Ovary (tissue), 3 donors: ENCODE measurements around the gene DCAF10.

Experiments
- POLR2A ChIP-seq: fragments of 450-650 bp; IDR thresholded peaks from one replicate; pipeline ENCODE4 v1.6.1; 2017; ENCODE audit warnings: antibody characterized with exemption, mild to moderate bottlenecking, moderate library complexity
- TF ChIP-seq, protein P1 (sequence below), 3 donors: fragments of 450-650 bp in 2 of 3; fragments of 200-600 bp in 1 of 3; IDR thresholded peaks; one replicate each; pipeline versions ENCODE4 v1.5.1 to v1.8.0; 2016 to 2022; ENCODE audit warnings: antibody characterized with exemption in 3 of 3, mild to moderate bottlenecking in 1 of 3
- donor health status: DM: no; HTN: no; CAD: no.

DNA sequence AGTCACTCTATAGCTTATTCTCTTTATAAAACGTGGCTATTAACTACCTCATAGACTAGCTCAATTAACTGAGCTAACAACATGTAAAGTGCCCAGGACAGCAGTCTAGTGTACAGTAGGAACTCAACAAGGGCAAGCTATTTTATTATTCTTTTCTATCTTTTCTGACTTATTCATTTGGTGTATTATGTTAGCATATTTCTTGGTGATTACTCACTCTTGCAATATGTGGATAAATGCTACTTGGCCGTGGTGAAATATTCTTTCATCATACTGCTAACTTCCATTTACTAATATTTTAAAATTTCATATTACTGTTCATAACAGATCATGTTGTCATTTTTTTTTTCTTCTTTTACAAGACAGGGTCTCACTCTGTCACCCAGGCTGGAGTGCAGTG, 98.4 kb downstream of the DCAF10 start:
- TF ChIP-seq, protein P1, sequence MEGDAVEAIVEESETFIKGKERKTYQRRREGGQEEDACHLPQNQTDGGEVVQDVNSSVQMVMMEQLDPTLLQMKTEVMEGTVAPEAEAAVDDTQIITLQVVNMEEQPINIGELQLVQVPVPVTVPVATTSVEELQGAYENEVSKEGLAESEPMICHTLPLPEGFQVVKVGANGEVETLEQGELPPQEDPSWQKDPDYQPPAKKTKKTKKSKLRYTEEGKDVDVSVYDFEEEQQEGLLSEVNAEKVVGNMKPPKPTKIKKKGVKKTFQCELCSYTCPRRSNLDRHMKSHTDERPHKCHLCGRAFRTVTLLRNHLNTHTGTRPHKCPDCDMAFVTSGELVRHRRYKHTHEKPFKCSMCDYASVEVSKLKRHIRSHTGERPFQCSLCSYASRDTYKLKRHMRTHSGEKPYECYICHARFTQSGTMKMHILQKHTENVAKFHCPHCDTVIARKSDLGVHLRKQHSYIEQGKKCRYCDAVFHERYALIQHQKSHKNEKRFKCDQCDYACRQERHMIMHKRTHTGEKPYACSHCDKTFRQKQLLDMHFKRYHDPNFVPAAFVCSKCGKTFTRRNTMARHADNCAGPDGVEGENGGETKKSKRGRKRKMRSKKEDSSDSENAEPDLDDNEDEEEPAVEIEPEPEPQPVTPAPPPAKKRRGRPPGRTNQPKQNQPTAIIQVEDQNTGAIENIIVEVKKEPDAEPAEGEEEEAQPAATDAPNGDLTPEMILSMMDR (IDR thresholded peaks at IDR 0.05): no peak
- no peak for TF ChIP-seq POLR2A
